Hepatocyte (in vitro differentiated cells): Measurements from ENCODE around the gene ZEB2. TPM values are rescaled to one million over a fixed set of nuclear protein-coding genes. Genes with fewer than 3 reads are reported as not detected.

Experiments used
- DNase-seq: peaks from one replicate; pipeline ENCODE4 v3.0.0-alpha.2; 2016; ENCODE audit warnings: low spot score
- H2AFZ ChIP-seq: fragments of 200-600 bp; sonication (generic); 2 replicates; pipeline ENCODE4 v1.6.0; 2016; ENCODE audit warnings: antibody characterized with exemption, mild to moderate bottlenecking
- H3K27ac ChIP-seq: fragments of 200-600 bp; sonication (generic); 2 replicates; pipeline ENCODE4 v1.5.1; 2016; ENCODE audit warnings: mild to moderate bottlenecking
- H3K27me3 ChIP-seq: fragments of 200-600 bp; sonication (generic); 2 replicates; pipeline ENCODE4 v1.6.1; 2016
- H3K36me3 ChIP-seq: fragments of 200-600 bp; sonication (generic); replicated peaks from 2 replicates; pipeline ENCODE4 v1.5.1; 2016; ENCODE audit warnings: low read depth; ENCODE audit not compliant: insufficient read depth
- H3K4me1 ChIP-seq: fragments of 200-600 bp; sonication (generic); 2 replicates; pipeline ENCODE4 v1.5.1; 2016; ENCODE audit warnings: mild to moderate bottlenecking, moderate library complexity; ENCODE audit not compliant: insufficient read depth
- H3K4me2 ChIP-seq: fragments of 200-600 bp; sonication (generic); 2 replicates; pipeline ENCODE4 v1.6.0; 2016
- H3K4me3 ChIP-seq: fragments of 200-600 bp; sonication (generic); 2 replicates; pipeline ENCODE4 v1.5.1; 2016; ENCODE audit warnings: mild to moderate bottlenecking
- H3K79me2 ChIP-seq: fragments of 200-600 bp; sonication (generic); 2 replicates; pipeline ENCODE4 v1.6.0; 2017; ENCODE audit warnings: mild to moderate bottlenecking
- H3K9me2 ChIP-seq: fragments of 200-600 bp; sonication (generic); replicated peaks from 2 replicates; pipeline ENCODE4 v1.6.0; 2017; ENCODE audit warnings: mild to moderate bottlenecking; ENCODE audit not compliant: insufficient read depth
- H3K9me3 ChIP-seq: fragments of 200-600 bp; sonication (generic); 2 replicates; pipeline ENCODE4 v1.5.1; 2016; ENCODE audit warnings: low read depth, mild to moderate bottlenecking
- H4K20me1 ChIP-seq: fragments of 200-600 bp; sonication (generic); 2 replicates; pipeline ENCODE4 v1.6.0; 2016; ENCODE audit warnings: mild to moderate bottlenecking; ENCODE audit not compliant: insufficient read depth, poor library complexity, severe bottlenecking
- CTCF ChIP-seq: fragments of 200-600 bp; sonication (generic); IDR thresholded peaks from 2 replicates; pipeline ENCODE4 v1.5.1; 2016; ENCODE audit warnings: antibody characterized with exemption, mild to moderate bottlenecking; ENCODE audit not compliant: poor library complexity
- EZH2 ChIP-seq: fragments of 200-600 bp; sonication (generic); IDR thresholded peaks from 2 replicates; pipeline ENCODE4 v1.6.1; 2016; ENCODE audit warnings: antibody characterized with exemption, mild to moderate bottlenecking, borderline replicate concordance
- EZH2phosphoT487 ChIP-seq: fragments of 200-600 bp; sonication (generic); IDR thresholded peaks from one replicate; pipeline ENCODE4 v1.6.1; 2018; ENCODE audit warnings: antibody characterized with exemption, mild to moderate bottlenecking, low read depth, moderate library complexity; ENCODE audit not compliant: unreplicated experiment, severe bottlenecking
- WGBS: methylation state at CpG from one replicate; pipeline ENCODE4 v1.1.6; 2016; ENCODE audit warnings: low lambda C conversion rate; ENCODE audit errors: missing lambda C conversion rate; 5-methylcytosine and 5-hydroxymethylcytosine counted together
- polyA plus RNA-seq: library from polyadenylated mRNA; unstranded; fragments of >200 nt; fragmentation: Nextera tagmentation; extraction: Ambion mirVana; gene quantifications from 2 replicates; pipeline ENCODE4 v1.2.1, GENCODE V29; 2016
- total RNA-seq: library from RNA; depleted of rRNA; stranded (reverse); fragments of >200 nt; gene quantifications from 2 replicates; pipeline ENCODE4 v1.2.3, GENCODE V29; 2014

Gene ZEB2
- total and polyA plus RNA-seq, 2 experiments from 2014 or later, result 17.8 to 35.5 TPM

- Histone ChIP-seq H3K4me1 (peaks cover 17% of the 10 kb centered on the region), H3K9me2 (no peaks in the 10 kb centered on the region), H3K27ac (peak overlapping the region; percentile 90), H3K27me3 (peaks cover 83% of the 10 kb centered on the region), H3K4me2 (peak overlapping the region; percentile 78), H4K20me1 (no peaks in the 10 kb centered on the region), H3K36me3 (no peaks in the 10 kb centered on the region), H3K4me3 (peak overlapping the region; percentile 16), H2AFZ (no peak overlapping the region), H3K79me2 (peaks cover 85% of the 10 kb centered on the region), H3K9me3 (no peaks in the 10 kb centered on the region)
- TF ChIP-seq EZH2phosphoT487 (peak; percentile 23), EZH2 (peak; percentile 35), CTCF (no peak)
- peak; percentile 47 for DNase-seq
- 18% methylated on average over 18 of the region's 18 CpGs for WGBS
Observed at GRCh38 chr2:144513388-144514101, 6.4 kb downstream of the ZEB2 start.

- no peak for DNase-seq
- Histone ChIP-seq H3K4me2 (peak overlapping the region; percentile 78), H3K9me2 (no peaks in the 10 kb centered on the region), H2AFZ (no peak overlapping the region), H3K27ac (peak overlapping the region; percentile 90), H3K36me3 (no peaks in the 10 kb centered on the region), H3K4me3 (no peak overlapping the region), H3K9me3 (no peaks in the 10 kb centered on the region), H3K27me3 (peaks cover 83% of the 10 kb centered on the region), H3K79me2 (peaks cover 83% of the 10 kb centered on the region), H4K20me1 (no peaks in the 10 kb centered on the region), H3K4me1 (peaks cover 17% of the 10 kb centered on the region)
- TF ChIP-seq CTCF, result no peak
- 29% methylated on average over 5 of the region's 5 CpGs for WGBS
Observed at GRCh38 chr2:144512891-144513351, 7.0 kb downstream of the ZEB2 start.

- H3K27me3 ChIP-seq, result peaks cover 87% of the 10 kb centered on the region
- H2AFZ ChIP-seq, result no peak overlapping the region
- H3K36me3 ChIP-seq, result no peaks in the 10 kb centered on the region
- peaks cover 17% of the 10 kb centered on the region for H3K4me1 ChIP-seq
- H3K79me2 ChIP-seq, result peaks cover 82% of the 10 kb centered on the region
- peak overlapping the region; percentile 78 for H3K4me2 ChIP-seq
- H3K9me2 ChIP-seq, result no peaks in the 10 kb centered on the region
- no peak overlapping the region for H3K4me3 ChIP-seq
- no peaks in the 10 kb centered on the region for H4K20me1 ChIP-seq
- 41% methylated on average over 3 of the region's 3 CpGs for WGBS
- DNase-seq, result no peak
- no peaks in the 10 kb centered on the region for H3K9me3 ChIP-seq
- no peak overlapping the region for H3K27ac ChIP-seq
- TF ChIP-seq EZH2phosphoT487, result no peak
- no peak for TF ChIP-seq EZH2
- no peak for TF ChIP-seq CTCF
Observed at GRCh38 chr2:144512470-144512869, 7.4 kb downstream of the ZEB2 start.

- Histone ChIP-seq H3K4me2 (peak overlapping the region; percentile 78), H3K36me3 (no peaks in the 10 kb centered on the region), H2AFZ (no peak overlapping the region), H3K4me3 (no peak overlapping the region), H4K20me1 (no peaks in the 10 kb centered on the region), H3K27ac (peak overlapping the region; percentile 65), H3K79me2 (peaks cover 85% of the 10 kb centered on the region), H3K4me1 (peaks cover 17% of the 10 kb centered on the region), H3K27me3 (peaks cover 90% of the 10 kb centered on the region), H3K9me2 (no peaks in the 10 kb centered on the region), H3K9me3 (no peaks in the 10 kb centered on the region)
- DNase-seq, result no peak
- no peak for TF ChIP-seq EZH2phosphoT487
- no peak for TF ChIP-seq CTCF
- TF ChIP-seq EZH2, result no peak
- 27% methylated on average over 3 of the region's 3 CpGs for WGBS
Observed at GRCh38 chr2:144511937-144512336, 8.0 kb downstream of the ZEB2 start.
